ENCODE measurements around the gene ZNF48.

ZNF48 gene

DNA sequence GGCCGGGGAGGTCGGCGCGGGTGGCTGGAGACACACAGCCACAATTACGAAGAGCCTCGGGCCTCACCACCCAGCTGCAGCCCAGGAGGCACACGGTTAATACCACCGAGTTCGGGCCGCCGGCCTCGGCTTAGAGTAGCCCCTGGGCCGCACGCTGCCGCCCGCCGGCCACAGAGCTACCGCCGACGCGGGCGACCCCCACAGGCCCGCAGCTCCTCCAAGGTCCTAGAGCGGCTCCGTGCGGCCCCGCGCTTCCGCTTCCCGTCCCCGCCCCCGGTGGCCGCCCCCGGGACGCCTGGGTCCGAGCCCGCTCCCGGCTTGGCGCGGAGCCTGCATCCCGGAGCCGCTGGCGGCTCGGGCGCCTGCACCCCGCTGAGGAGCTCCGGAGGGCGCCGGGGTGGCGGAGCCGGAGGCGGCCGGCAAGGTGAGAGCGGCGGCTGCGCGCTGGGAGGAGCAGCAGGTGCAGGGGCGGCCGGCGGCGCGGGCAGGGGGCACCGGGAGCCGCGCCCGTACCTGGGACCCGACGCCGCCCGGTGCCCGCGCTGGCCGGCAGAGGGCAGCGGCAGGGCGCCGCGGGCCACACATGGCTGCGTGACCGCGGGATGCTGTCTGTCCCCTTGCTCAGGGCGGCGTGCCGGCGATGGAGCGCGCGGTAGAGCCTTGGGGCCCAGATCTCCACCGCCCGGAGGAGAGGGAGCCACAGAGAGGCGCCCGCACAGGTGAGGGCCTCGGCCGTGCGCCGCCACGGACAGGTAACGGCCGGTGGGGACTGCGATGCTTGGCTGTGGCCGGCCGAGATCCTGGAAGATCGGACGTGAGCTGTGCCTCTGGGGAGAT, at the start of gene ZNF48:
ZNF48 (plus strand) TSS at position 266 of the 837 bp plus-strand sequence; CDS start at position 641, 375 bp downstream.
- peak; percentile 59 for DNase-seq (ENCODE audit: low read depth)

DNA sequence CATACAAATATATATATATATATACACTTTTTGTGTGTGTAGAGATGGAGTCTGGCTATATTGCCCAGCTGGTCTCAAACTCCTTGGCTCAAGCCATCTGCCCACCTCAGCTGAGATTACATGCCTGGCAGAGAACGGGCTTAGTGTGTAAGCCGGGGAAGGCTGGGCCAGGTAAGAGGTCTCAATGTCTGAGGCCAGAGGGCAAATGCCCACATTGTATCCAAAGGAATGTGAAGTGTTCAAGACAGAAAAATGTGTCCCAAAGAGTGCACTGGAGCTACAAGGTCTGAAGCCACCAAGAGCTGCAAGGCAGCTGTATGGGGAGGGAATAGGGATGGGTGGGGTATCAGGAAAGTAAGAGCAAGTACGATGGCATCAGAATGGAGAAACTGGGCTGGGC, 48.9 kb upstream of the ZNF48 start:
- no peak for DNase-seq (ENCODE audit: low read depth)

DNA sequence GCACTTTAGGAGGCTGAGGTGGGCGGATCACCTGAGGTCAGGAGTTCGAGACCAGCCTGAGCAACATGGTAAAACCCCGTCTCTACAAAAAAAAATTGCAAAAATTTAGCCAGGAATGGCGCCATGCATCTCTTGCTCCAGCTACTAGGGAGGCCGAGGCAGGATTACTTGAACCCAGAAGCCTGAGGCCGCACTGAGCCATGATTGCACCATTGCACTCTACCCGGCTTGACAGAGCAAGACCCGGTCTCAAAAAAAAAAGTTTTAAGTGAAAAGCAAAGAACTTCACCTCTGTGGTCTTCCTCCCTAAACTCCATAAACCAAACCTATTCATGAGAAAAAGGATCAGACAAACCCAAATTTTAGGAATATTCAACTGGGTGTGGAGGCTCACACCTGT, 47.1 kb upstream of the ZNF48 start:
- DNase-seq (ENCODE audit: low read depth) = no peak

DNA sequence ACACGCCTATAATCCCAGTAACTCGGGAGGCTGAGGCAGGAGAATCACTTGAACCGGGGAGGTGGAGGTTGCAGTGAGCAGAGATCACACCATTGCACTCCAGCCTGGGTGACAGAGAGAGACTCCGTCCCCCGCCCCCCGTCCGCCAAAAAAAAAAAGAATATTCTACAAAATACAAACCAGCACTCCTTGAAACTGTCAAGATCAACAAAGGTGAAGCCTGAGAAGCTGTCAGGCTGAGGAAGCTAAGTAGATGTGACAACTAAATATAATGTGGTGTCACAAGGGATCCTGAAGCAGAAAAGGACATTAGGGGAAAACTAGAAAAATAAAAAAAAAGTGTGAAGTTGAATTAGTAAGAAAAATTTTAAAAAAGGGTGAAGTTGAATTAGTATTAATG, 46.3 kb upstream of the ZNF48 start:
- DNase-seq (ENCODE audit: low read depth) = no peak

DNA sequence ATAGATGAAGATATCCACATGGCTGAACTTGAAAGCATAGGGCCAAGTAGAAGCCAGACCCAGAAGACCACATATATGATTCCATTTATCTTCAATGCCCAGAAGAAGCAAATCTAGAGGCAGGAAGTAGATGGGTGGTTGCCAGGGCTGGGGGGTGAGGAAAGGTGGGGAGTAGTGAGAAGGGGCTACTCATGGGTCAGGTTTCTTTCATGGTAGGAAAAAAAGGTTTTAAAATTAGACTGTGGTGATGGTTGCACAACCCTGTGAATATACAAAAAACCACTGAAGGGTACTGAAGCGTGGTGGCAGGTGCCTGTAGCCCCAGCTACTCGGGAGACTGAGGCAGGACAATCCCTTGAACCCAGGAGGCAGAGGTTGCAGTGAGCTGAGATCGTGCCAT, 45.5 kb upstream of the ZNF48 start:
- no peak for DNase-seq (ENCODE audit: low read depth)

DNA sequence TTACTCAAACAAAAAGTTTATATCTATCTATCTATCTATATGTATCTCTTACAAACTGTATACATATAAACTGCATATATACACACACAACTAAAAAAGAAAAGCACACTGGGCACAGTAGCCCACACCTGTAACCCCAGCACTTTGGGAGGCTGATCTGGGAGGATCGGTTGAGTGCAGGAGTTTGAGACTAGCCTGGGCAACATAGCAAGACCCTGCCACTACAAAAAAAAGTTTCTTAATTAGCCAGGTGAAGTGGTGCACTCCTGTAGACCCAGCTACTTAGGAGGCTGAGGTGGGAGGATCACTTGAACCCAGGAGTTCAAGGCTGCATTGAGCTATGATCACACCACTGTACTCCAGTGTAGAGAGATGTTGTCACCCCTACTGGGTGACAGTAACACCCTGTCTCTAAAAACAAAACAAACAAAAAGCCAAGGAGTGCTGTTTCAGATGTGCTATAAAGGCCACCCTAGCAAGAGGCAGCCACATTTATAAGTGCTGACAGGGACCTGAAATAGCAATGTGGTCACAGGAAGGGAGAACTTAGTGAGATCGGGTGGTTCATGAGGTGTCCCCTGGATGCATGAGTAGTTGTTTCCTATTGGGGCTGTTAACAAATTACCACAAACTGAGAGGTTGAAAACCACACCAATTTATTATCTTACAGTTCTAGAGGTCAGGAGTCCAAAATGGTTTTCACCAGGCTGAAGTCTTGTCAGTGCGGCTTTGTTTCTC, 44.9 kb upstream of the ZNF48 start:
- DNase-seq (ENCODE audit: low read depth) = no peak

DNA sequence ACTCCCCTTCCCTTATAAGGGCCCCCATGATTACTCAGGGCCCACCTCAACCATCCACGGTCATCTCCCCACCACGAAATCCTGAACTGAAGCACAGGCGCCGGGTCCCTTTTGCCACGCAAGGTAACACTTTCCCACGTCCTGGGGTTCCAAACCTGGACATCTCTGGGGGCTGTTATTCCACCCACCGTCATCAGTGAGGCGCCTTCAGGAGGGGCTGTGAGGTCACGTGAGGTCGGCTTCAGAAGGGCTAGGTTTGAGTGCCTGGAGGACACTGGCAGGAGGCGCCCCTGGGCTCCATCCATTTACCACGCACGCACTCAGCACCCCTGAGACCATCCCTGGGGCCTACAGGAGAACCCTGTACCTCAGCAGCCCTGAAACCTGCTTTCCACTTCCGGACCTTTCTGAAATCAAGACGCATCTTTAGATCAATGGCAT, 44.2 kb upstream of the ZNF48 start:
- no peak for DNase-seq (ENCODE audit: low read depth)

DNA sequence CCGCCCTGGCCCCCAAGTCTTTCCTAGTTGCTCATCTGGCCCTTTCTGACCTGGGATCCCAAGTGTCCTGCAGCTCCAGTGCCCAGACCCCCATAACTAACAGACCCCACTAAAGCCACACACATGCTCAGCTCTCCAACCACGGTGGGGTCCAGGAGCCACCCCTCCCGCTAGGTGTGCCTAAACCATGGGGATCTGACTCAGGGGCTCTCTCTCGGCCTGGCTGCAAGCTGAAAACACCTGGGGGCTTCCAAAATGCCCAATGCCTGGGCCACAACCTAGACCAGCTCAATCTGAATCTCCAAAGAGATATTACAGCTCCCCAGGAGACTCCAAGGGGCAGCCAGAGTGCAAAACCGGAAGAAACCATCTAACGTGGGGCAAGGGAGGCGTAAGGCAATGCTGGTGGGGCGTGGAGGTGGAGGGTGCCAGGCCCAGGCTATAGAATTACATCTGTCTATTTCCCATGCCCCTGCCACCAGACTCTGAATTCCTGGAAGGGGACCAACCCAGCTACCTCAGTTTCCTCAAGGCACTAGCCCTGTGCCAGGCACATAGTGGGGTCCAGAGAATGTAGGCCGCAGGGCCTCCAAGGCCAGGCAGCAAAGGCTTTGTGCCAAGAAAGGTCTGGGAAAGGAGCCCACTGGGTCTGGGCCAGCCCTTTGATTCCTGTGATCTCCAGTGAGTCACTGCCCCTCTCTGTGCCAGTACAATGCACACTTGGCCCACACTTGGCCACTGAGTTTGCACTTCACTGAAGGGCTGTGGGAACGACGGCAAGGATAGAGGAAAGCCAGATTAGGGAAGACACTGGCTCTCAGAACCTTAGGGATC, 43.4 kb upstream of the ZNF48 start:
- no peak for DNase-seq (ENCODE audit: low read depth)

DNA sequence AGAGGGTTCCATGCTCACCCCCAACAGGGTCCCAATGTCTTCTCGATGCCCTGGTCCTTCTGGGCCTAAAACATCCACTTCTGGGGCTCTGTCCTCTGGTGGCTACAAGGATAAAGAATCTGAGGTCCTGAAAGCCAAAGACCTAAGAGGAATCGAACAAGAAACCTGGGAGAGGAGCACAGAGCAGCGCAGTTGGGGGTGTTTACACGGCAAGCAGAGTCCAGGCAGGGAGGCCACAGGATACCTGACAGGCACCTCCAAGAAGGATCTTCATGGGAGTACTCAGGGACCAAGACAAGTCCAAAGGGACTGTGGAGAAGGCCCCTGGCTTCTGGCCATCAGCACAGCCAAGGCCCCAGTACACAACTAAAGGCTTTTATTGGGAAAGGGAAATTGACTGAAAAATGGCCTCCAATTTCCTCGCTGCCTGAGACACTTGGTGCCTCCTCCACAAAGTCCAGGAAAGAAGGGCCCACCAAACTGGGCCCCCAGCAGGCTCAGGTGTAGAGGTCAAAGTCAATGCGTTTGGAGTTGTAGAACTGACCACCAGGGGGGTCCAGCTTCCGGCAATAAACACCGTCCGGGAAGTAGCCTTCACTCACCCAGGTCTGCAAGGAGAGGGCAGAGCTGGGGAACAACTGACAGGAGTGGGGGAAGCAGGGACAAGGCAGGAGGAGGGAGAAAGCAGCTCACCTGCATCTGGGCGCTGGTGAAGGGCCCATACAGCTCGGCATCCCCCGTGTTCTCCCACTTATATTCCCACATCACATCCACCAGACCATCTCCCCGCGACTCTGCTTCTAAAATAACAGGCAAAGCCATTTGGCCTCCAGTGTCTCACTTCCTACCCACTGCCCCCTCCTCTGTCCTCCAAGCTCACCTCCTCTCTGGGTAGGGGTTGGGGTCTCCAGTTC, 42.5 kb upstream of the ZNF48 start:
- DNase-seq (ENCODE audit: low read depth) = no peak

DNA sequence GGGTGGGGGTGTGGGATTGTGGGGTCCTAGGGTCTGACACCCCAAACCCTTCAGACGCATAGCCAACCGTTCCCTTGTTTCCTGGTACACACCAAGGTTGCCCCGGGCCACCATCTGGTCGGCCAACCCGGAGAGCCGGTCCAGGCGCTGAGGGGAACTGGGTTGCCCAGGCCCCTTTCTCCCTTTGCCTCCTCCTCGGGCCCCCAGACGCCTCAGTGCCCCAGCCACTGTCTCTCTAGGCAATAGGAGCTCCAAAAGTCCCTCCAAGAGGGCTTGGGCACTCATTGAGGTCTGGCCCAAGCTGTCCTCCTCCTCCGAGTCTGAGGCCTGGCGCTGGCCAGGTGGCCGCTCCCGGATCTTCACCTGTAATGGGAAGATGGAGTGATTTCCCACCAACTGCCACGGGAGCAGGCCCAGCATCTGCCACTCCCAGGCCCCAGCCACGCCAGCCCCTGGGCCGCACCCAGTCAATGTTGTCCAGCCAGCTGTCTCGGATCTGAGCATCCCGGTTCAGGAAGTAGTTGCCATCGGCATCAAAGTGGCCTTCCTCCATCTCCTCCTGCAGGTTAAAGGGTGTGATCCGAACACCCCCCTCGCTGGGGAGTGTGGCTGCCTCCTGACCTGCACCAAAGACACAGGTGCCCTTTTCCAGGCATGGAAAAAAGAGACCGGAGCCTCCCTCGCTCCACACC, 41.6 kb upstream of the ZNF48 start:
- no peak for DNase-seq (ENCODE audit: low read depth)

DNA sequence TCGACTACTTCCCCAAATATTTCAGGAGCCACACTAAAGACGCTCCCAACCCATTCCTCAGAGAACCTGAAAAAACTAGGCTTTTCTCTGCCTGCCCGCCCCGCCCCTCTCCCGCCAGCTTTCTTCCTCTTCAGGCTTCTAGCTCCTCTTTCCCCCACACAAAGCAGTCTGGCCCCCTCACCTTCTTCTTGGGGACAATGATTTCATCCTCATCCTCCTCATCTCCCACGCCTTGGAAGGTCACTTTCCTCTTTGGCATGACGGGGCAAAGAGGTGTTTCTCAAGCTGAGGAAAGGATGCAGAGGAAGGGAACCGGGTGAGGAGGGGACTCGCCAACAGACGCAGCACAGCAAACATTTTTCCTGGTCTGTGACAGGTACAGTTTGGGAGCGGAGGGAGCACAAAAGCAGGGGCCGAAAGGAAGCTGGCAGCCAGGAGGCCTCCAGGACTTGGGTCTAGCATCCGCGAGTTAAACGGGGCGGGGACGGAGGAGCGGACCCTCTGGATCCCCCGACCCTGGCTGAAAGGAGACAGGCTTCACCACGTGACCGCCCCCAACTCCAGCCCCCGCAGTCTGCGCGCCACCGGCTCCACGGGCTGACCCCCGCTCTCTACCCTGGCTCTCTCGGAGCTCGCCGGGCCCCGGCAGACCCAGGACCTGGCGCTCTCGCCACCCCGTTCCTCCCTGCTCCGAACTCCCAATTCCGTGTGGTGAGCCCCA, 40.6 kb upstream of the ZNF48 start:
- no peak for DNase-seq (ENCODE audit: low read depth)

DNA sequence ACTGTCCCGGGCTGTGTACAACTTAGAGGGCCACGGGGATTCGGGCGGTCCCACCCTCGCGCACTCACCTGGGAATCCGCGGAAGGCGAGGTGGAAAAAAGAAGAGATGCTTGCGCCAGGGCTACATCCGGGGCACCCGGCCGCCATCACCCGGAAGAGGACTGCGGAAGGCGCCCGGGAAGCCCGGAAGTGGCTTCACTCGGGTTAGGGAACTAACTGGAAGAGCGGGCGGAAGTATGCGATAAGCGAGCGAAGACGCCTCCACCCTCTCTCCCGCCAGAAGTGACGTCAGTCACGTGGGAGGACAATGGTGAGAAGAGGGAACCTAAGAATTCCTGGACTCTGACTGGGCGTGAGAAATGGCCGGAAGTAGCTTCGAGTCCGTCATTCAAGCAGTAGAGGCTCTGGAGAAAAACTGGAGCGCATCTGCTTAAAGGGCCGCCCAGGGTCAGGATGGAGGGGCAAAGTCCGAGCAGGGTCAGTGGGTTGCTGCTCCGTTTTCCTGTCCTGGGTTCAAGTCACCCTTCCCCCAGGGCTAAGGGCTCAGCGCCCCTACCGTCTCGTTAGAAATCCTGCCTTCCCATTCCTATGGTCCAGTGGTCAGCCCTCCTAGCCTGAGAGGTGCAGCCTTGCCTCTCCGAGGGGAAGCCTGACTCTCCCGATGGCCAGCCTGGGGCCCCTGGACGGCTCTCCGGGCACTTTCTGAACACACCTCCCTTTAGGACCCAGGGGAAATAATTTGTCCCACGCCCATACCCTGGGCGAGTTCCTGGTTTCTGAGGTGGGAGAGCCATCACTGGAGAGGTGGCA, 39.9 kb upstream of the ZNF48 start, which contains the start of gene CD2BP2:
CD2BP2 (minus strand) TSS at position 165 of the 810 bp plus-strand sequence. CDS start 627 bp downstream, outside the sequence.
- peak; percentile 82 for DNase-seq (ENCODE audit: low read depth)

DNA sequence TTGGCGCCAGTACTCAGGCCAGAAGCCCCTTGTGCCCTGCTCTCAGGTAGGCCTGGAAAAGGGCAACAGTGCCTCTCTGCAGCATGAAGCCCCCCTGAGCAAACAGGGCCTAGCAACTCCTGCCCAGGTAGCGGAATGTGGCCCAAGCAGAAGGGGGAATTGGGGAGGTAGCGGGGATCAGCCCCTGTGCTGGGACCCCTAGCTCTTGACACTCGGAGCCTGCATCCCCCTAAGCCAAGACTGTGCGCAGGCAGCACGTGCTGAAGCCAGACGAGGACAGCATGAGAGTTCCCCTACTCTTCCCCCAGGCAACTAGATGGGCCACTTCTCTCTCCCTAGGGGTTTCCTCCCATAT, 39.3 kb upstream of the ZNF48 start:
- DNase-seq (ENCODE audit: low read depth) = no peak

DNA sequence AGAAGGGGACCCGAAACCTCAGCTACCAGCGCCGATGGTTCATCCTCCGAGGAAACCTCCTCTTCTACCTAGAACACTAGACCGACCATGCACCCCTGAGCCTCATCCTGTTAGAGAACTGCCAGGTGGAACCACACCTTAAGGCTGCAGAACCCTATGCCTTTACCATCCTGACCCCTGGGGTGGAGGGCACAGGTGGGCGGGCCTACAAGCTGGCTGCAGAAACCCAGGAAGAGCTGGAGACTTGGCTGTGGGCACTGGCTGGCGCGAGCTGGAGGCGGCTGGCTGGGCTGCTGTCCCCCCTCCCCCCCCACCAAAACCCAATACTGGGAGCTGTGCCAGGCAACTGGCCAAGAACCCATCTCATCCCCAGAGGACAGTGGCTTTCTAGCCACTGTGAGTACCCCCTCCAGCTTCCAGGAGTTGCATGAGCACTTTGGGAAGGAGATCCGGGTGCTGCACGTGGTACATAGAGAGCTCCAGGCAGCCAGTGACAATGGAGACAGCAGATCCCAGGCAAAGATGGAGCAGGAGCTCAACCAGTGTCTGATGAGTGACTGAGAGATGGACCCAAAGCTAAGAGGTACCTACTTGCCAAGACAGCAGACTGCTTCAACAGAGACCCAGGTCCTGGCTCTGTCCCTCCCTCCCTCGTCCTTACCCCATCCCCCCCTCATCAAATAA, 38.7 kb upstream of the ZNF48 start:
- DNase-seq (ENCODE audit: low read depth) = no peak

DNA sequence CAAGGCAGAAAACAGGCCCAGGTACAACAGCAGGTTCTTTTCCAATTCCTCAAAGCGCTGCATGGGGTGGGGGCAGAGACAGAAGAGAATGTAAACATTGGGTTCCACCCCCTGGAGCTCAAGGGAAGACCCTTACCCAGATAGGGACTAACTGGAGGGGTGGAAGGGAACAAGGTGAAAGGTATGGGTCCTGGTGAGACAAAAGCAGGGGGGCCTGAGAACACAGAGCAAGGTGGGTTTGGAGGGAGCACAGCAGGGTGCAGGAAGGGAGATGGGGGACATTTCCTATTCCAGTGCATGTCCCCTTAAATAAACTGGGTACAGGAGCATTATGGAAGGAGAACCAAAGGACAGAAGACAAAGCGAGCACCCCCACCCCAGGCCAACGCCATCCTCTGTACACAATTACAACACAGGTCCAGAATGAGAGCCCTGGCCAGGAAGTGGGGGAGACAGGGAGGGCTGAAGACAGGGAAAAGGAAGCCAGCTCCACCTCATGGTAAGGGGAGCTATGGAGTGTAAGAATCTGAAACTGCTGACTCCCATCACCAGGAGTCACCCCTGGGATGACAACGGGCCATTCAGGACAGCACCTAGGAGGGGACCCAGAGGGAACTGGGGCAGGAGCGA, 38.0 kb upstream of the ZNF48 start:
- DNase-seq (ENCODE audit: low read depth) = no peak

DNA sequence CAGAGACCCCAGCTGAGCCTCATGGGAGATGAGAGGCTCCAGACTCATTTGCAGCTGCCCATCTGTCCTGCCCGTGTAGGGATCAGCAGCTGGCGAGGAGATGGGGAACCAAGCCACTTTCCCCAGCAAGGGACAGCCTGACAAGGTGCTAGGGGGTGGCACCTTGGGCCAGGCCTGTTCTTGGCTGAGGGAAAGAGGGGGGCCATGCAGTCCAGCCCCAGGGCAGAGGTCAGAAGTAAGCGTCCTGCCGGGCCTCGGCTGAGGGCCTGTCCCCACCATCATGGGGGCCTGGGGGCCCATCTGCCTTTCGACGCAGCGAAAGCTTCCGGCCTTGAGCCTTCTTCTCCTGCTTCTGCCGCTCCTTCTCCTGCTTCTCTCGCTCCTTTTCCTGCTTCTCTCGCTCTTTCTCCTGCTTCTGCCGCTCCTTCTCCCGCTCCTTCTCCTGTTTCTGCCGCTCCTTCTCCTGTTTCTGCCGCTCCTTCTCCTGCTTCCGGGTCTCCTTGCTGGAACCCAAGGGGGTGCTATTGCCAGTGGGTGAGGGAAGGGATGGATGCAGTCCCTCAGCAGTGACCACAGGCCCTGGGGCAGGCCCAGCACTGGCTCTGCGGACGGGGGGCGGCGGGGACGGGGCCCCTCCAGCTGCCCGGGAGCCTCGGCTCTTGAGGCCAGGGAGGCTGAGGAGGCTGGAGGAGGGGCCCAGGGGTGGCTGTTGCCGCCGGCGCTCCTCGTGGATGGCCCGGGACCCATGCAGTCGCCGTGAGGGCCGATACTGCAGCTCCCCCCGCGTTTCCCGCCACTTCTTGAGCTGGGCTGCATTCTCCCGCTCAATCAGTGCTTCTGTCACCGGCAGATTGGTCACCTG, 37.3 kb upstream of the ZNF48 start:
- no peak for DNase-seq (ENCODE audit: low read depth)

DNA sequence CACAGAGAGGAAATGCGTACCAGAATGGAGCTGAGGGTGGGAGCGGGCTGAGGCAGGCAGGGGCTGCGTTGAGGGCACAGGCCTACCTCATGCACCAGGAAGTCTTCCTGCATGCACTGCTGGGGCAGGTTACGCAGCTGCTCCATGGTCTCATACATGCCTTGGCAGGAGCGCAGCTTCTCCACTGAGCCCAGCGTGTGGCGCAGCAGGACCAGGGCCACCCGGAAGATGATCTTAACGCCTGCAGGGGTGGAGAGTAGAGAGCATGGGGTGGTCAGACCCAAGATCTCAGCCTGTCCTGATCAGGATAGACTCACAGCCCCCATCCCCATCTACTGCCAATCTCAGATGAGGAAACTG, 36.7 kb upstream of the ZNF48 start:
- DNase-seq (ENCODE audit: low read depth) = no peak

All from activated T-helper 9 cell treated with anti-CD3 and anti-CD28 coated beads, Interleukin-2, amount 50 U/mL, for 16 hours (primary cell).